ENCODE data around the gene EPB41.

Gene EPB41

GRCh38 chr1:29050166-29050565, 135.8 kb downstream of the EPB41 start:
- TF ChIP-seq, protein P1, sequence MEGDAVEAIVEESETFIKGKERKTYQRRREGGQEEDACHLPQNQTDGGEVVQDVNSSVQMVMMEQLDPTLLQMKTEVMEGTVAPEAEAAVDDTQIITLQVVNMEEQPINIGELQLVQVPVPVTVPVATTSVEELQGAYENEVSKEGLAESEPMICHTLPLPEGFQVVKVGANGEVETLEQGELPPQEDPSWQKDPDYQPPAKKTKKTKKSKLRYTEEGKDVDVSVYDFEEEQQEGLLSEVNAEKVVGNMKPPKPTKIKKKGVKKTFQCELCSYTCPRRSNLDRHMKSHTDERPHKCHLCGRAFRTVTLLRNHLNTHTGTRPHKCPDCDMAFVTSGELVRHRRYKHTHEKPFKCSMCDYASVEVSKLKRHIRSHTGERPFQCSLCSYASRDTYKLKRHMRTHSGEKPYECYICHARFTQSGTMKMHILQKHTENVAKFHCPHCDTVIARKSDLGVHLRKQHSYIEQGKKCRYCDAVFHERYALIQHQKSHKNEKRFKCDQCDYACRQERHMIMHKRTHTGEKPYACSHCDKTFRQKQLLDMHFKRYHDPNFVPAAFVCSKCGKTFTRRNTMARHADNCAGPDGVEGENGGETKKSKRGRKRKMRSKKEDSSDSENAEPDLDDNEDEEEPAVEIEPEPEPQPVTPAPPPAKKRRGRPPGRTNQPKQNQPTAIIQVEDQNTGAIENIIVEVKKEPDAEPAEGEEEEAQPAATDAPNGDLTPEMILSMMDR (IDR thresholded peaks at IDR 0.05; ENCODE audit: low read depth, low read length, missing control alignments), result no peak
- DNase-seq (ENCODE audit: low read depth), result no peak
- in situ Hi-C loops (cut with HindIII; ENCODE audit: low sequenced_read_pairs), result no loop called here
- H3K4me3 ChIP-seq (ENCODE audit: low read depth, low read length), result no peak overlapping the region

GRCh38 chr1:29052100-29052499, 137.7 kb downstream of the EPB41 start:
- no peak for DNase-seq (ENCODE audit: low read depth)
- H3K4me3 ChIP-seq (ENCODE audit: low read depth, low read length), result no peak overlapping the region
- in situ Hi-C loops (cut with HindIII; ENCODE audit: low sequenced_read_pairs), result no loop called here
- TF ChIP-seq, protein P1 (IDR thresholded peaks at IDR 0.05; ENCODE audit: low read depth, low read length, missing control alignments), result no peak

- DNase-seq (ENCODE audit: low read depth), result no peak
- TF ChIP-seq, protein P1 (IDR thresholded peaks at IDR 0.05; ENCODE audit: low read depth, low read length, missing control alignments), result no peak
- H3K4me3 ChIP-seq (ENCODE audit: low read depth, low read length), result no peak overlapping the region
- in situ Hi-C loops (cut with HindIII; ENCODE audit: low sequenced_read_pairs), result no loop called here
These were observed 138.6 kb downstream of the EPB41 start for GRCh38 chr1:29052941-29053340.

GRCh38 chr1:29055160-29055559, 140.8 kb downstream of the EPB41 start:
- in situ Hi-C loops (cut with HindIII; ENCODE audit: low sequenced_read_pairs), result no loop called here
- H3K4me3 ChIP-seq (ENCODE audit: low read depth, low read length), result no peak overlapping the region
- TF ChIP-seq, protein P1 (IDR thresholded peaks at IDR 0.05; ENCODE audit: low read depth, low read length, missing control alignments), result no peak
- no peak for DNase-seq (ENCODE audit: low read depth)

DNA sequence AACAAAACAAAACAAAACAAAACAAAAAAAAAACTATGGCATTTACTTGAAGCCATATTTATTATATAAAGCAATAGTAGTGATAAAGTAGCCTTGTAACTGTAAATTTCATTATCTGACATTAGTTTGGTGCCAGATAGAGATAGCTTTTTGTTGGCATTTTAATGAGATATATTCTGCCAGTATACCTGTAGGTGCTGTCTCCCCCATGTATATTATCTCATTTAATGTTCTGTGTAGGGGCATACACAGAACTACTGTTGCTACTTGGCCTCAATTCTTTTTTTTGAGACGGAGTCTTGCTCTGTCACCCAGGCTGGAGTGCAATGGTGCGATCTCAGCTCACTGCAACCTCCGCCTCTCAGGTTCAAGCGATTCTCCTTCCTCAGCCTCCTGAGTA, 141.9 kb downstream of the EPB41 start:
- in situ Hi-C loops (cut with HindIII; ENCODE audit: low sequenced_read_pairs), result no loop called here
- TF ChIP-seq, protein P1 (IDR thresholded peaks at IDR 0.05; ENCODE audit: low read depth, low read length, missing control alignments), result no peak
- no peak for DNase-seq (ENCODE audit: low read depth)
- H3K4me3 ChIP-seq (ENCODE audit: low read depth, low read length), result no peak overlapping the region

DNA sequence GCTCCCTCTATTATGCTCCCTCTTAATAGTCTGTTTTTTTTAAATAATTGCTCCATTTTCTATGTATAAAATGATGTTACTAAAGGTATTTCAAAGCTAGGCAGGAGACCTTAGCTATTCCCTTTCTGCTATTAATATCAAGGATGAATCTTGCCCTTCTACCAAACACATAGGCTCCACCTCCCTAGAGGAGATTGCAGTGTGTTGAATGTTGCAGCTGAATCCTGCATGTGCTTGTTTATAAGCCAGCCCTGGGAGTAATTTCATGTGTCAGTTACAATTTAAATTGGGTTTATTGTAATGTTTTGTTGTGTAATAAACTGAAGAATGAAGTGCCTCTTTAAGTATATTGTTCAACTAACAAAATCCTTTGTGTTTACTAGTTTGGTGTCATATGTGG, 143.3 kb downstream of the EPB41 start:
- TF ChIP-seq, protein P1 (IDR thresholded peaks at IDR 0.05; ENCODE audit: low read depth, low read length, missing control alignments), result no peak
- no peak overlapping the region for H3K4me3 ChIP-seq (ENCODE audit: low read depth, low read length)
- DNase-seq (ENCODE audit: low read depth), result no peak
- in situ Hi-C loops (cut with HindIII; ENCODE audit: low sequenced_read_pairs), result no loop called here

Data from astrocyte of the cerebellum (primary cell).